OCI-LY1 (cell line): ENCODE data around the gene SLC24A3.

Source experiments
- H2AFZ ChIP-seq: fragments of 200-600 bp; sonication (generic), shearing (Covaris generic); 2 replicates; pipeline ENCODE4 v1.6.0; 2014; ENCODE audit warnings: antibody characterized with exemption, mild to moderate bottlenecking, low read length
- H3F3A ChIP-seq: fragments of 200-600 bp; sonication (generic), shearing (Covaris generic); 2 replicates; pipeline ENCODE4 v1.6.0; 2014; ENCODE audit warnings: mild to moderate bottlenecking, antibody characterized with exemption, low read length, moderate library complexity; ENCODE audit not compliant: insufficient read depth
- H3K27ac ChIP-seq: fragments of 200-600 bp; sonication (generic); 2 replicates; pipeline ENCODE4 v1.5.1; 2014; ENCODE audit warnings: low read length, mixed run types, mild to moderate bottlenecking, low read depth; ENCODE audit not compliant: poor library complexity, severe bottlenecking
- H3K27me3 ChIP-seq: fragments of 200-600 bp; sonication (generic); 2 replicates; pipeline ENCODE4 v1.6.0; 2014; ENCODE audit warnings: antibody characterized with exemption, mild to moderate bottlenecking, low read length, moderate library complexity; ENCODE audit not compliant: insufficient read depth
- H3K36me3 ChIP-seq: fragments of 200-600 bp; sonication (generic); 2 replicates; pipeline ENCODE4 v1.6.1; 2014; ENCODE audit warnings: mild to moderate bottlenecking, antibody characterized with exemption, low read length, moderate library complexity, mixed read lengths; ENCODE audit not compliant: insufficient read depth
- H3K4me1 ChIP-seq: fragments of 200-600 bp; sonication (generic); 2 replicates; pipeline ENCODE4 v1.5.1; 2014; ENCODE audit warnings: mild to moderate bottlenecking, low read length, moderate library complexity; ENCODE audit not compliant: insufficient read depth, severe bottlenecking
- H3K4me2 ChIP-seq: fragments of 200-600 bp; sonication (generic), shearing (Covaris generic); 2 replicates; pipeline ENCODE4 v1.6.1; 2014; ENCODE audit warnings: low read length
- H3K4me3 ChIP-seq: fragments of 200-600 bp; sonication (generic); 2 replicates; pipeline ENCODE4 v1.5.1; 2014; ENCODE audit warnings: low read length, low read depth, mild to moderate bottlenecking, mixed read lengths; ENCODE audit not compliant: poor library complexity, severe bottlenecking
- H3K79me2 ChIP-seq: fragments of 200-600 bp; shearing (Covaris generic); 2 replicates; pipeline ENCODE4 v1.6.1; 2016; ENCODE audit warnings: mixed run types, low read length, mixed read lengths; ENCODE audit not compliant: insufficient read depth
- H3K9ac ChIP-seq: fragments of 200-600 bp; sonication (generic), shearing (Covaris generic); 2 replicates; pipeline ENCODE4 v1.6.1; 2014; ENCODE audit warnings: mild to moderate bottlenecking, low read length, mixed read lengths
- H3K9me2 ChIP-seq: fragments of 200-600 bp; sonication (generic), shearing (Covaris generic); 2 replicates; pipeline ENCODE4 v1.6.1; 2014; ENCODE audit warnings: low read depth, mild to moderate bottlenecking, low read length, mixed read lengths
- H3K9me3 ChIP-seq: fragments of 200-600 bp; shearing (Covaris generic); 2 replicates; pipeline ENCODE4 v1.6.1; 2014; ENCODE audit warnings: low read length, mixed read lengths
- H4K20me1 ChIP-seq: fragments of 200-600 bp; sonication (generic), shearing (Covaris generic); 2 replicates; pipeline ENCODE4 v1.6.0; 2016; ENCODE audit warnings: mild to moderate bottlenecking, low read length; ENCODE audit not compliant: insufficient read depth
- CTCF ChIP-seq: fragments of 200-600 bp; sonication (generic), shearing (Covaris generic); IDR thresholded peaks from 2 replicates; pipeline ENCODE4 v1.5.1; 2017; ENCODE audit warnings: mild to moderate bottlenecking, antibody characterized with exemption, low read length, moderate library complexity, mixed read lengths
- EZH2 ChIP-seq: fragments of 200-600 bp; sonication (generic), shearing (Covaris generic); IDR thresholded peaks from 2 replicates; pipeline ENCODE4 v1.8.0; 2017; ENCODE audit warnings: borderline replicate concordance, mixed run types, mild to moderate bottlenecking, antibody characterized with exemption, low read length, moderate library complexity, mixed read lengths

SLC24A3 gene

GRCh38 chr20:19384940-19385339, 172.5 kb downstream of the SLC24A3 start:
- no peak for TF ChIP-seq CTCF
- no peak for TF ChIP-seq EZH2
- H3F3A ChIP-seq = no peaks in the 10 kb centered on the region
- H3K9me3 ChIP-seq = no peaks in the 10 kb centered on the region
- H3K9ac ChIP-seq = no peak overlapping the region
- no peaks in the 10 kb centered on the region for H3K79me2 ChIP-seq
- H3K4me1 ChIP-seq = no peaks in the 10 kb centered on the region
- H3K27me3 ChIP-seq = no peaks in the 10 kb centered on the region
- H3K27ac ChIP-seq = no peak overlapping the region
- no peak overlapping the region for H3K4me2 ChIP-seq
- no peak overlapping the region for H3K4me3 ChIP-seq
- H2AFZ ChIP-seq = no peak overlapping the region
- no peaks in the 10 kb centered on the region for H4K20me1 ChIP-seq
- no peaks in the 10 kb centered on the region for H3K9me2 ChIP-seq
- no peaks in the 10 kb centered on the region for H3K36me3 ChIP-seq

GRCh38 chr20:19387251-19387650, 174.8 kb downstream of the SLC24A3 start:
- H4K20me1 ChIP-seq = no peaks in the 10 kb centered on the region
- no peak overlapping the region for H3K9ac ChIP-seq
- H3K4me3 ChIP-seq = no peak overlapping the region
- TF ChIP-seq EZH2 (no peak), CTCF (no peak)
- H3K9me2 ChIP-seq = no peaks in the 10 kb centered on the region
- no peaks in the 10 kb centered on the region for H3K36me3 ChIP-seq
- no peak overlapping the region for H2AFZ ChIP-seq
- no peak overlapping the region for H3K27ac ChIP-seq
- no peaks in the 10 kb centered on the region for H3K9me3 ChIP-seq
- no peaks in the 10 kb centered on the region for H3K4me1 ChIP-seq
- H3K79me2 ChIP-seq = no peaks in the 10 kb centered on the region
- no peaks in the 10 kb centered on the region for H3K27me3 ChIP-seq
- H3F3A ChIP-seq = no peaks in the 10 kb centered on the region
- no peak overlapping the region for H3K4me2 ChIP-seq

- Histone ChIP-seq H3K9me2 (no peaks in the 10 kb centered on the region), H3K36me3 (no peaks in the 10 kb centered on the region), H3K4me3 (no peak overlapping the region), H3K9ac (no peak overlapping the region), H2AFZ (no peak overlapping the region), H3F3A (no peaks in the 10 kb centered on the region), H3K27ac (no peak overlapping the region), H3K4me2 (no peak overlapping the region), H3K9me3 (no peaks in the 10 kb centered on the region), H3K27me3 (no peaks in the 10 kb centered on the region), H3K4me1 (no peaks in the 10 kb centered on the region), H3K79me2 (no peaks in the 10 kb centered on the region), H4K20me1 (no peaks in the 10 kb centered on the region)
- TF ChIP-seq CTCF = no peak
- TF ChIP-seq EZH2 = no peak
Measured at GRCh38 chr20:19392344-19393130, 180.1 kb downstream of the SLC24A3 start.
